BLaER1 treated with 17β-estradiol and CSF1 and Interleukin-3, amounts not matched to agents 10 nM and 100 nM (cell line): ENCODE measurements around the gene NRGN.
"Not testable (repeated sequence)": the region's sequence is repeated elsewhere in the genome, so short reads cannot be mapped to it uniquely, and the experiment has no call there.

ENCODE experiments used
- H3K27ac ChIP-seq, 11 experiments: shearing (Covaris generic); formaldehyde crosslinking; 2 replicates each; pipeline ENCODE4 v1.8.1; 2022
- H3K27me3 ChIP-seq, 11 experiments: shearing (Covaris generic); formaldehyde crosslinking; 2 replicates each; pipeline ENCODE4 v1.8.1; 2022
- H3K36me3 ChIP-seq, 11 experiments: shearing (Covaris generic); formaldehyde crosslinking; 2 replicates each; pipeline ENCODE4 v1.8.1; 2022
- H3K4me1 ChIP-seq, 10 experiments: shearing (Covaris generic); formaldehyde crosslinking; 2 replicates each; pipeline ENCODE4 v1.8.1; 2022
- H3K4me2 ChIP-seq, 11 experiments: shearing (Covaris generic); formaldehyde crosslinking; 2 replicates each; pipeline ENCODE4 v1.8.1; 2022
- H3K4me3 ChIP-seq, 10 experiments: shearing (Covaris generic); formaldehyde crosslinking; 2 replicates each; pipeline ENCODE4 v1.8.1; 2022
- H3K9ac ChIP-seq, 11 experiments: shearing (Covaris generic); formaldehyde crosslinking; 2 replicates each; pipeline ENCODE4 v1.8.1; 2022
- H3K9me3 ChIP-seq, 11 experiments: shearing (Covaris generic); formaldehyde crosslinking; replicated peaks in 1 of 11; 2 replicates each; pipeline ENCODE4 v1.8.1; 2022
- H4K20me1 ChIP-seq, 11 experiments: shearing (Covaris generic); formaldehyde crosslinking; 2 replicates each; pipeline ENCODE4 v1.8.1; 2022
- Cebpa-rat ChIP-seq, 11 experiments: shearing (Covaris generic); IDR thresholded peaks; 2 replicates each; pipeline ENCODE4 v1.8.1; 2022

NRGN gene

GRCh38 chr11:124761301-124762104 is 21.8 kb downstream of the NRGN start:
- H3K9ac ChIP-seq = peak overlapping the region; percentile 43 to 80 (median 67); a peak in 20 of 22 replicates
- H3K4me2 ChIP-seq = peak overlapping the region; percentile 96 to 100 (median 100)
- H4K20me1 ChIP-seq = peaks cover 0 to 41% (median 28%) of the 10 kb centered on the region in 11 experiments; a peak in 18 of 22 replicates
- peaks cover 42 to 62% (median 54%) of the 10 kb centered on the region in 10 experiments for H3K4me1 ChIP-seq
- peaks cover 0 to 42% (median 0%) of the 10 kb centered on the region in 11 experiments; a peak in 9 of 22 replicates for H3K27me3 ChIP-seq
- H3K27ac ChIP-seq = peak overlapping the region in 4 of 11 experiments; percentile 16 to 78 (median 51); a peak in 3 of 22 replicates
- peak overlapping the region; percentile 63 to 77 (median 68) for H3K4me3 ChIP-seq
- TF ChIP-seq Cebpa-rat (IDR thresholded peaks at IDR 0.05) = no peak
- H3K36me3 ChIP-seq = peaks cover 0 to 25% (median 17%) of the 10 kb centered on the region in 11 experiments; a peak in 13 of 22 replicates
- peaks cover 0 to 9% (median 0%) of the 10 kb centered on the region in 11 experiments; a peak in 1 of 22 replicates for H3K9me3 ChIP-seq

- no peak for TF ChIP-seq Cebpa-rat (IDR thresholded peaks at IDR 0.05)
- peaks cover 0 to 41% (median 28%) of the 10 kb centered on the region in 11 experiments; a peak in 18 of 22 replicates for H4K20me1 ChIP-seq
- peaks cover 42 to 59% (median 54%) of the 10 kb centered on the region in 10 experiments for H3K4me1 ChIP-seq
- H3K4me2 ChIP-seq = peak within 1 kb of the TSS; percentile 96 to 100 (median 100)
- peak within 1 kb of the TSS in 4 of 11 experiments; percentile 16 to 78 (median 51); a peak in 4 of 22 replicates for H3K27ac ChIP-seq
- peaks cover 0 to 42% (median 0%) of the 10 kb centered on the region in 11 experiments; a peak in 9 of 22 replicates for H3K27me3 ChIP-seq
- peaks cover 5 to 32% (median 22%) of the 10 kb centered on the region in 11 experiments for H3K36me3 ChIP-seq
- H3K9me3 ChIP-seq = peaks cover 0 to 9% (median 0%) of the 10 kb centered on the region in 11 experiments; a peak in 1 of 22 replicates
- H3K9ac ChIP-seq = peak within 1 kb of the TSS; percentile 43 to 80 (median 67)
- peak within 1 kb of the TSS; percentile 63 to 77 (median 68) for H3K4me3 ChIP-seq
Measured at GRCh38 chr11:124762105-124762623, 22.4 kb downstream of the NRGN start, which contains the start of gene ESAM. TSS of gene ESAM (minus strand) at chr11:124762290. CDS start at chr11:124762154, 136 bp downstream.

DNA sequence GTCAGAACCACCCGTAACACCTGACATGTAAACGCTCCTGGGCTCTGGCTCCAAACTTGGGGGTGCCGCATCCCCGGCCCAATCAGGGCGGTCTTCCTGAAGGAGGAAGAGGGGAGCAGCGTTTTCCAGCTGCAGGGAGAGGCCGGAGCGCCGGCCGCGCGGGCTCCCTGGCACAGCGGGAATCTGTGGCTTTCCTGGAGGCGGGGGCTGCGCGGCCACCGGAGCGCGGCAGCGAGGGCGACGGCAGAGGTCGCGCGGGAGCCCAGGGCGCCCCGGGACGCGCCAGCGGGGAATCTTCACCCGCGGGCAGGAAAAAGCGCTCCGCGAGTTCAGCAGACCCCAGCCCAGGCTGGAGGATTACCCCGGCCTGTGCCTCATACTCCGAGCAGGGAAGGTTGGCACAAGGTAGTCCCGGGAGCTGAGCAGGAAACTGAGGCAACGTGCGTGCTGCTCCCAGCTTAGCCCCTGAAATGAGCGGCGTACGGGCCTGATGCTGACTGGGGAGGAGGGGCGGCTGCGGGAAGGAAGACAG is 22.9 kb downstream of the NRGN start:
- Histone ChIP-seq H3K27me3 (peaks cover 0 to 42% (median 0%) of the 10 kb centered on the region in 11 experiments; a peak in 9 of 22 replicates), H4K20me1 (peaks cover 0 to 46% (median 28%) of the 10 kb centered on the region in 11 experiments; a peak in 18 of 22 replicates), H3K4me2 (peak overlapping the region; percentile 96 to 100 (median 100)), H3K4me1 (peaks cover 40 to 57% (median 51%) of the 10 kb centered on the region in 10 experiments), H3K27ac (peak overlapping the region in 1 of 11 experiments; percentile 14; a peak in 2 of 22 replicates), H3K36me3 (peaks cover 11 to 37% (median 27%) of the 10 kb centered on the region in 11 experiments), H3K4me3 (peak overlapping the region; percentile 63 to 77 (median 68)), H3K9ac (peak overlapping the region; percentile 43 to 80 (median 67)), H3K9me3 (peaks cover 0 to 9% (median 0%) of the 10 kb centered on the region in 11 experiments; a peak in 1 of 22 replicates)
- no peak for TF ChIP-seq Cebpa-rat (IDR thresholded peaks at IDR 0.05)

DNA sequence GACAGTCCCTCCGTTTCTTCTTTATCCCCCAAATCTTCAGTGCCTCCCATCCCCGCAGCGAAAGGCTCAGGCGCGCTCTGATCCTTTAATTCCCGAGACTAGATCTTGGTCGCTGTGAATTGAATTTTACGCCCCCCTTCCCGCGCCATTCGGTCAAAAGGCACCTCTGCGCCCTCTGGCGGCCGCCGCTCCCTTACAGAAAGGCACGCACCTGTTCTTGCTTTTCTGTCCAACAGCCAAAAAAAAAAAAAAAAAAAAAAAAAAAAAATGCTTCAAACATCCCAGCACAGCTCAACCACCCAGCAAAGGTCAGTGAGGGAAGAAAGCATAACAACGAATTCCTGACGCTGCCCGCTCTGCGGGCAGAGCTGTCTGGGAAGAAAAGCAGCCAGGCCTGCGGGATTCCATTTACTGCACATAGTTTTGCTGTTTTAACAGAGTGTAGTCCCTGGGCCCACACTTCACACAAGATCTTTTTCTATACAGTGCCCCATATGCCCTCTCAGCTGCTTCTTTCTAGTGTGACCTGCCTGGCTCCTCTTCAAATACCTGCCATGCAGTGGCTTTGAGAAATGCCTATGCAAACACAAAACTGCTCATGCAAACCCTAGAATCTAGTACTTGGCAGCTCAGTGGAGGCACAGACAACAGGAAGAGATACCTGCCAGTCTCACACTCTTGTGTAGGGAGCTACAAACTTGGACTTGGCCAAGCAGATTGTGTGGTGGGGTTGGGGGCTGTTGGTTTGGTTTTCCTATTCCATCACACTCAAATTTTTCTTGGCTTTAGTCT is 23.6 kb downstream of the NRGN start:
- H3K27me3 ChIP-seq = peaks cover 0 to 42% (median 0%) of the 10 kb centered on the region in 11 experiments; a peak in 9 of 22 replicates
- no peak overlapping the region for H3K27ac ChIP-seq
- peak overlapping the region; percentile 63 to 77 (median 68) for H3K4me3 ChIP-seq
- H3K36me3 ChIP-seq = peaks cover 16 to 44% (median 34%) of the 10 kb centered on the region in 11 experiments
- peak overlapping the region; percentile 96 to 100 (median 100) for H3K4me2 ChIP-seq
- H4K20me1 ChIP-seq = peaks cover 0 to 47% (median 28%) of the 10 kb centered on the region in 11 experiments; a peak in 18 of 22 replicates
- peaks cover 35 to 51% (median 44%) of the 10 kb centered on the region in 10 experiments for H3K4me1 ChIP-seq
- peaks cover 0 to 9% (median 0%) of the 10 kb centered on the region in 11 experiments; a peak in 1 of 22 replicates for H3K9me3 ChIP-seq
- H3K9ac ChIP-seq = peak overlapping the region; percentile 43 to 80 (median 67); a peak in 20 of 22 replicates
- no peak for TF ChIP-seq Cebpa-rat (IDR thresholded peaks at IDR 0.05)

DNA sequence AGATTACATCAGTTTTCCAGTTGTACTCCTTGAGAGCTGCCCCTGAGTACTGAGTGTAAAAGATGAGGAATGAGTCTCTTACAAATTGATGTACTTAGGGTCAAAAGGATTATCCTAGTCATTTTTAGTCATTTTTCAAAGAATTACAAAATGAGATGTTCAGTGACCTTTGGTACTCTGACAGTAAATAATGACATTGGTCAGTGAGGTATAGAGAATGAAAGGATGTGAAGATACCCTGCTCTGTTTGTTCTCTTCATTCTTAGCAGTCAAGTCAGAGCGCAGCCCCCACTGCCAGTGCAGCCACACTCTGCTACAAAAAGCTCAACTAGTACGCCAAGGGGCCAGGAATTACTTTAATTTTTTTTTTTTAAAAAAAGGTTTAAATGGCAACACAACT is 26.4 kb downstream of the NRGN start:
- Histone ChIP-seq H4K20me1 (peaks cover 0 to 46% (median 26%) of the 10 kb centered on the region in 11 experiments; a peak in 18 of 22 replicates), H3K4me2 (no peak overlapping the region), H3K9me3 (no peaks in the 10 kb centered on the region), H3K27me3 (peaks cover 0 to 18% (median 0%) of the 10 kb centered on the region in 11 experiments; a peak in 9 of 22 replicates), H3K4me1 (peaks cover 9 to 23% (median 16%) of the 10 kb centered on the region in 10 experiments), H3K36me3 (peaks cover 31 to 72% (median 51%) of the 10 kb centered on the region in 11 experiments), H3K4me3 (no peak overlapping the region), H3K27ac (no peak overlapping the region), H3K9ac (no peak overlapping the region)
- TF ChIP-seq Cebpa-rat (IDR thresholded peaks at IDR 0.05) = no peak

DNA sequence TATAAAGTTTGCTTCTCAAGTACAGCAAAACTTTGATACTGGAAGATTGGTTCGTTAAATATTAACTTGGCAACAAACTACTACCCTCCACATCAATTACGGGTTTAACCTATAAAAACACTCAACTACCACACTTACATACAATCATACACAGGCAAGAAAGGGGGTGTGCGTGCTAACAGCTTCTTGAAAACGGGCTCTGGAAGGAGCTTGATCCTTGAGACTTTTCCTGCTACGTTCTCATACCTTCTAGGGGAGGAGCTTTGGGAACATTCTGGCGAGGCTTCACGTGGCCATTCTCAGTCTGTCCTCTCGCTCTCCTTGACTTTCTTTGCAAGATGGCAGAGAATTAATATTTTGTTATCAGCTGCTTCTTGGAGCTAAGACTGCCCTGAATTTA is 29.2 kb downstream of the NRGN start:
- no peak overlapping the region for H3K4me3 ChIP-seq
- no peak overlapping the region for H3K9ac ChIP-seq
- H3K36me3 ChIP-seq = peaks cover 43 to 92% (median 70%) of the 10 kb centered on the region in 11 experiments
- no peaks in the 10 kb centered on the region for H3K27me3 ChIP-seq
- peaks cover 0 to 20% (median 3%) of the 10 kb centered on the region in 11 experiments; a peak in 11 of 22 replicates for H4K20me1 ChIP-seq
- no peak for TF ChIP-seq Cebpa-rat (IDR thresholded peaks at IDR 0.05)
- H3K9me3 ChIP-seq = no peaks in the 10 kb centered on the region
- H3K4me1 ChIP-seq = no peaks in the 10 kb centered on the region
- H3K27ac ChIP-seq = no peak overlapping the region
- no peak overlapping the region for H3K4me2 ChIP-seq

DNA sequence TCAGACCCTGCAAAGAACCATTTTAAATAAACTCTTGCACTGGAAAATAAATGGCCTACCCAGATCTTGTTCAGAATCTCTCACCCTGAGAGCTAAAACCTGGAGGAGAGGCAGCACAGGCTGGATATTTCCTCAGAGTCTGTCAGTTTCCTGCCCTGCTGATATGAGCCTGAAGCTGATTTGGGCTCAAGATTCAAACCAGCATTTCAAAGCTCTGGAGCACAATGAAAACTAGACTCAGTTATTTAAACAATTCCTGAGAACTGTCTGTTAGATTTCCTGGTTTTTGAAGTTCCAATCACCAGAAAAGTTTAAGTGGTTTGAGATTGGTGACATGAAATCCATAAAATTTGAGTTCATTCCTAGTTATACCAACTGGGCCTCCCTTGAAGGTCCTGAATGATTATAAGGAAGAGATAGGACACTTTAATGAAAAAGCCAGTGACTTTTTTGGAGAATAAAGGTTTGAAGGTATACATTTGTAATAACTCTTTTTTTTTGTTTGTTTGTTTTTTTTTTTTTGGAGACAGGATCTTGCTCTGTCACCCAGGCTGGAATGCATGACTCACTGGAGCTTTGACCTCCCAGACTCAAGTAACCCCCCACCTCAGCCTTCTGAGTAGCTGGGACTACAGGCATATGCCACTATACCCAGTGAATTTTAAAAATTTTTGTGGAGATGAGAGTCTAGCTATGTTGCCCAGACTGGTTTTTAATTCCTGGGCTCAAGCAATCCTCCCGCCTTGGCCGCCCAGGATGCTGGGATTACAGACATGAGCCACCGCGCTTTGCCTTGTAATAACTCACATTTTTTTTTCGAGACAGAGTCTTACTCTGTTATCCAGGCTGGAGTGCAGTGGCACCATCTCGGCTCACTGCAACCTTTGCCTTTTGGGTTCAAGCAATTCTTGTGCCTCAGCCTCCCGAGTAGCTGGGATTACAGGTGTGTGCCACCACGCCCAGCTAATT is 30.3 kb downstream of the NRGN start:
- Histone ChIP-seq H3K9me3 (no peaks in the 10 kb centered on the region), H4K20me1 (peaks cover 0 to 8% (median 0%) of the 10 kb centered on the region in 11 experiments; a peak in 5 of 22 replicates), H3K4me2 (no peak overlapping the region), H3K4me3 (no peak overlapping the region), H3K36me3 (peaks cover 38 to 94% (median 70%) of the 10 kb centered on the region in 11 experiments), H3K27me3 (no peaks in the 10 kb centered on the region), H3K9ac (no peak overlapping the region), H3K27ac (no peak overlapping the region), H3K4me1 (peaks cover 0 to under 1% (median 0%) of the 10 kb centered on the region in 10 experiments; a peak in 2 of 20 replicates)
- no peak for TF ChIP-seq Cebpa-rat (IDR thresholded peaks at IDR 0.05)

DNA sequence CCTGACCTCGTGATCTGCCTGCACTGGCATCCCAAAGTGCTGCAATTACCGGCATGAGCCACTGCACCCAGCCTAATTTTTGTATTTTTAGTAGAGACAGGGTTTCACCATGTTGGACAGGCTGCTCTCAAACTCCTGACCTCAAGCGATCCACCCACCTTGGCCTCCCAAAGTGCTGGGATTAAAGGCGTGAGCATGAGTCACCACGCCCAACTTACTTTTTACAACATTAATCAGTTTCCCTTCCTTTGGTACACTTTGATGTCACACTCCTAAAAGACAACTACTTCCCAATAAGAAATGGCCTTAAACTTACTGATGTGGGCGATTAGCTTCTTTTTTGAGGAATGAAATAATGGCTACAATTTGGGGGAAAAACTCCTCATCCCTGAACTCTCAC is 31.2 kb downstream of the NRGN start:
- H3K4me2 ChIP-seq, H3K27me3 ChIP-seq, H3K4me3 ChIP-seq, H3K4me1 ChIP-seq, H4K20me1 ChIP-seq, H3K27ac ChIP-seq, H3K9ac ChIP-seq, H3K9me3 ChIP-seq: not testable (repeated sequence)
- peaks cover 37 to 85% (median 63%) of the 10 kb centered on the region in 11 experiments for H3K36me3 ChIP-seq
